ENCODE data around the gene TOMM22.

The TOMM22 gene

DNA sequence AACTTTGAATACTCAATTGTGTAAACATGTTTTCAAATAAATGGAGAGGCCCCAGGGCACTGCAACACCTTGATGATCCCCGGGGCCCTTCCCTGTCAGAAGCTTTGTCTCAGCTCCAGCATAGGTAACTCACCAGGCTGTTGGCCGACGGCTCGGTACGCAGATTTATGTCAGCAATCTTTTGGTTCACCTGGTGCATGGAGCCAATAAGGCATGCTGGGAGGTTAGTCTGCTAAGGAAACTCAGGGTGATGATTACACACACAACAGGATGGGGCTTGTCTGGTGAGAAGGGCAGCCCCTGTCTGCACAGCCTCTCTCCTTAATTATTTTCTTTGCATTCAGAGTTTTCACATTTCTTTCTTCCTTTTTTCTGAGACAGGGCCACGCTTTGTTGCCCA lies 36.3 kb upstream of the TOMM22 start:
- peaks cover 59% of the 10 kb centered on the region for H3K36me3 Mint-ChIP-seq (ENCODE audit: low read depth)
- H3K9me3 Mint-ChIP-seq: no peaks in the 10 kb centered on the region
- H3K27me3 Mint-ChIP-seq (ENCODE audit: low read depth): no peaks in the 10 kb centered on the region
- no peaks in the 10 kb centered on the region for H3K4me1 Mint-ChIP-seq
- TF ChIP-seq CTCF (IDR thresholded peaks at IDR 0.05; ENCODE audit: unreplicated experiment in 3 of 3): no peak
- no peak overlapping the region for H3K4me3 Mint-ChIP-seq
- no peak overlapping the region for H3K27ac Mint-ChIP-seq

DNA sequence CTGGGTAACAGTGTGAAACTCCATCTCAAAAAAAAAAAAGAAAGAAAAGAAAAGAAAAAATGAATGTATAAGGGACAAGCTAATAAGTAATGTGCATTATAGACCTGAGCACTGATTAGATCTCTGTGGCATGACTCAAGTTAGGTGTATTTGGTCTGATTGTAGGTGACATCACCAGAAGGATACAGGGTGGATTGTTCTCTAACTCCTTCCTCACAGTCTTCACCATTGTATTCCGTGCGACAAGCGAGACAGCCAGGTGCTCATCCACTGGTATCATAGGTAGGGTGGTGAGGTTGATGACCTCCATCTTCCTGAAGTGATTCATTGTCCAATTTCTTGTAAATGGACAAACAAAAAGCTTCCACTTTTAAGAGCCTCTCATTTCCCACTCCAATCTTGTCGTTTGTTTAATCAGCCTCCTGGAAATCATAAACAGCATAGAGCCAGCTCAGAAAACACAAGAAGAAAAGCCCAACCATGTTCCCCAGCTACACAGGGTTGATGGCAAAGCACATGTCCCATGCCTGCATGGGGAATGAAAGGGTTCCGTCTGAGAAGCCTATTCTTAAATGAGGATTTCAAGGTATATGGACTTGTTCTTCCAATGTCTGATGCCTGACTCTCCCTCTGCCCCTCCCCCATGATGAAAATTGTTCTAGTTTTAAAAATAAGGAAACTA lies 31.8 kb upstream of the TOMM22 start:
- no peak overlapping the region for H3K4me3 Mint-ChIP-seq

DNA sequence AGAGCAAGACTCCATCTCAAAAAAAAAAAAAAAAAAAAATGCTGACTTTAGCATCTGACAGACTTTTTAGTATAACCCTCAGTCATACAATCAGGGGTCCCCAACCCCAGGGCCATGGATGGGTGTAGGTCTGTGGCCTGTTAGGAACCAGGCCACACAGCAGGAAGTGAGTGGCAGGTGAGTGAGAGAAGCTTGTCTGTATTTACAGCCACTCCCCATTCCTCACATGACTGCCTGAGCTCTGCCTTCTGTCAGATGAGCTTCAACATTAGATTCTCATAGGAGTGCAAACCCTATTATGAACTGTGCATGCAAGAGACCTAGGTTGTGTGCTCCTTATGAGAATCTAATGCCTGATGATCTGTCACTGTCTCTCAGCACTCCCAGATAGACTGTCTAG lies 28.9 kb upstream of the TOMM22 start:
- Mint-ChIP-seq H3K27ac (no peak overlapping the region), H3K4me3 (no peak overlapping the region), H3K9me3 (no peaks in the 10 kb centered on the region), H3K36me3 (ENCODE audit: low read depth) (peaks cover 25% of the 10 kb centered on the region), H3K27me3 (ENCODE audit: low read depth) (no peaks in the 10 kb centered on the region), H3K4me1 (peaks cover 13% of the 10 kb centered on the region)
- no peak for TF ChIP-seq CTCF (IDR thresholded peaks at IDR 0.05; ENCODE audit: unreplicated experiment in 3 of 3)

More for the DNA sequence above, 31.8 kb upstream of the TOMM22 start:
- Mint-ChIP-seq H3K9me3 (no peaks in the 10 kb centered on the region), H3K27ac (no peak overlapping the region), H3K4me1 (no peaks in the 10 kb centered on the region), H3K36me3 (ENCODE audit: low read depth) (peaks cover 41% of the 10 kb centered on the region), H3K27me3 (ENCODE audit: low read depth) (no peaks in the 10 kb centered on the region)
- TF ChIP-seq CTCF (IDR thresholded peaks at IDR 0.05; ENCODE audit: unreplicated experiment in 3 of 3): no peak

DNA sequence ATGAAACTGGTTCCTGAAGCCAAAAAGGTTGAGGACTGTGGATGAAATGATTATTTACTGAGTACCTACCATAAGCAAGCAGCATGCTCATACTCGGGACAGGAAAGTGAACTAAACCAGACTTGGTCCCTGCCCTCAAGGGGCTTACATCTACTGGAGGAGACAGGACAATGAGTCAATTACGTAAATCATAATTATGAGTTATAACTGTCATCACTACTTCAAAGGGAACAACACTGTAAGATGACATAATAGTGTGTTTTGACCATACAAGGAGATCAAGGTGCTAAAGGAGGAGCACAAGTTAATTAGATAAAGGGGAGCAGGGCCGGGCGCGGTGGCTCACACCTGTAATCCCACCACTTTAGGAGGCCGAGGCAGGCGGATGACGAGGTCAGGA lies 28.0 kb upstream of the TOMM22 start:
- peaks cover 13% of the 10 kb centered on the region for H3K4me1 Mint-ChIP-seq
- TF ChIP-seq CTCF (IDR thresholded peaks at IDR 0.05; ENCODE audit: unreplicated experiment in 3 of 3): no peak
- no peaks in the 10 kb centered on the region for H3K9me3 Mint-ChIP-seq

DNA sequence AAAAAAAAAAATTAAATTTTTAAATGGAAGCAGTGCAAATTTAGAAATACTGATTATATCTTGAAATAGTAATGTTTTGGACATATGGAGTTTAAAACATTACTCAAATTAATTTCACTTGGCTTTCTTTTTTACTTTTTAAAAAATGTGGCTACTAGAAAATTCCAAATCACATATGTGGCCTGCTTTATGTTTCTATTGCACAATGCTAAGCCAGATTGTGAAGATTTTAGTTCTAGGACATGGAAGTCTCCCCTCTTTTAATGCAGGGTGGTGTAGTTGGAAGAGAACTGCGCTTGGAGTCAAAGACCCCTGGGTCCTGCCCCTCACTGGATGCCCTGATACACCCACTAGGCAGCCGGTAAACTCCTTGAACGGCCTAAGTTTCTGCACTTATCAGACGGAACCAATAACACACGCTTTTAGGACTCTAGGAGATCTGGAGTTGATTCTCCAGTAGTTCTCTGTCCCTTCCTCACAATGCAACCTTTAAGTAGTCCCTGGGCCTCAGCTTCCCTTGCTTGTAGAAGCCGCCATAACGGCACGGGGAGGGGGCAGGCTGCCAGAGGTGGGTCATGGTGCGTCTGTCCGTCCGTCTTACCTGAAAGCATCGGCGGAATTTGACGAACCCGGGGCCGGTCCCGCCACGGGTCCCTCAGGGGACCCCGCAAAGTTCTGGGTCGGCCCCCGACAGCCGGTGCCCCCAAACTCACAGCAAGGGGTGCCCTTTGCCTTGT lies 26.1 kb upstream of the TOMM22 start:
- H3K27me3 Mint-ChIP-seq (ENCODE audit: low read depth): no peaks in the 10 kb centered on the region
- TF ChIP-seq CTCF (IDR thresholded peaks at IDR 0.05; ENCODE audit: unreplicated experiment in 3 of 3): no peak
- H3K9me3 Mint-ChIP-seq: no peaks in the 10 kb centered on the region
- peak overlapping the region; percentile 96 to 99 (median 98) for H3K4me3 Mint-ChIP-seq
- H3K4me1 Mint-ChIP-seq: peaks cover 13% of the 10 kb centered on the region
- H3K36me3 Mint-ChIP-seq (ENCODE audit: low read depth): peaks cover 10% of the 10 kb centered on the region
- peak overlapping the region; percentile 100 for H3K27ac Mint-ChIP-seq

More for the DNA sequence above, 28.0 kb upstream of the TOMM22 start:
- peak overlapping the region in 2 of 3 experiments; percentile 23 to 85 for H3K27ac Mint-ChIP-seq
- no peaks in the 10 kb centered on the region for H3K27me3 Mint-ChIP-seq (ENCODE audit: low read depth)
- peaks cover 21% of the 10 kb centered on the region for H3K36me3 Mint-ChIP-seq (ENCODE audit: low read depth)
- H3K4me3 Mint-ChIP-seq: peak overlapping the region; percentile 72 to 80 (median 77)
